Frontal cortex (tissue), 4 donors: ENCODE results near the gene MS4A1. TPM values are rescaled to one million over a fixed set of nuclear protein-coding genes. Genes with fewer than 3 reads are reported as not detected.
"Not testable (repeated sequence)": the region's sequence is repeated elsewhere in the genome, so short reads cannot be mapped to it uniquely, and the experiment has no call there.

ENCODE experiments used
- DNase-seq, 2 donors: peaks; one replicate each; pipeline ENCODE4 v3.0.0; 2012; ENCODE audit warnings: low spot score in 2 of 2
- FAIRE-seq: peaks from 2 replicates; lab custom pipeline; 2012; peaks lifted over from hg19 to GRCh38; lab: Jason Lieb, UNC
- total RNA-seq: library from RNA; depleted of rRNA; stranded (reverse); fragments of >200 nt; gene quantifications from one replicate; pipeline ENCODE4 v1.2.3, GENCODE V29; 2014
- donor health status: control.
- donor health status: control.
- donor health status: control.

MS4A1 gene
- total RNA-seq, 1 donor from 2014 or later, result under 0.01 TPM

- FAIRE-seq, result no peak
Measured at GRCh38 chr11:60500276-60500910, 44.7 kb downstream of the MS4A1 start.

DNA sequence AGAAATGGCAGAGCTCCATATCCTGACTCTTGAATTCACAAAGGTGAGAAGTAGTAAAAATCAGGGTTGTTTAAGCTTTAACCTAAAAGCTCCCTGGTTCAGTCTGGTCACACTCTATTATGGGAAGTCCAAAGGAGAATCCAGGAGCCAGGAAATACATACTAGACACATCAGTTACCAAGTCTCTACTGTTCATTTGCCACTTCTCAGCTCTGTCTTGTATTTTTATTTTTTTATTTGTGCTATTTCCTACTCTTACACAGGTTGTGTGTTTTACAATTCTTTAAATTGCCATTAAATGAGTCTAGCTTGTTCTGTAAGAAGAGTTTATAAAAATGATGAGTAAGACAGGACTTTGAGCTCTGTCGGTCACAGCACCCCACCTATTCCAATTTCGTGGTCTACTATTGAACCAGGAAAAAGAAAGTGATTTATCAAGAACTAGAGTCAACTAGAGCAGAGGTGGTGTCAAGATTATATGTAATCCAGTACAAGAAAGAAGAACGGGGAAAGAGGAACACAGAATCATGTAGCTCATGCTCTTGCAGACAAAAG, 46.7 kb downstream of the MS4A1 start:
- DNase-seq (no peak), FAIRE-seq (no peak)

More at GRCh38 chr11:60500276-60500910, 44.7 kb downstream of the MS4A1 start:
- DNase-seq, result no peak

DNA sequence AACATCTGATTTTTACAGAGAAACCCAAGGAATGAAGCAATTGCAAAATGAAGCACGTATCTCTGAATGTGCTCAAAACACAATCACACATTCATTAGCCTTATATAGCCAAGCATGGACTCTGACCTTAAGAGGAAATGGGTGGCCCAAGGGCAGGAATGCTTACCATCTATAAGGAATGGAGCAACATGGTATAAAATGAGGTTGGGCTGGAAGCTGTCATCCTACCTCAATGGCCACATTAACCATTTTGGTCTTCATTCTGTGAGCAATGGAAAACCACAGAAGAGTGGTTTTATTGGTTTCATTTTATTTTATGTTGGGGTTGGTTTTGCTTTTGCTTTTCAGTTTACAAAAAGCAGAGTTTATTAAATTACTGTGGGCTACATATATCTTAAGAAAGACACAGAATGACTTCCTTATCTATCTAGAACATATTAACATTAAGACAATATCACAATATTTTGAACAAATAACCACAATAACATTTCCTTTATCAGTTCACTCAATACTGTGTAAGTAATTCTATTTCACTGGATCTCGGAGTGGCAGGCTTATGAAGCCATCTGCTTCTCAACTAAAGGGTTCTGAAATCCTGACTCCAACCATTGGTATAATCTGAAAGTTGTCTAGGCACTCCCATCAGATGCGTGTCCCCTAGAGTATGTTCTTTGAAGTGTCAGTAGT, 48.7 kb downstream of the MS4A1 start:
- no peak for DNase-seq
- FAIRE-seq, result no peak

DNA sequence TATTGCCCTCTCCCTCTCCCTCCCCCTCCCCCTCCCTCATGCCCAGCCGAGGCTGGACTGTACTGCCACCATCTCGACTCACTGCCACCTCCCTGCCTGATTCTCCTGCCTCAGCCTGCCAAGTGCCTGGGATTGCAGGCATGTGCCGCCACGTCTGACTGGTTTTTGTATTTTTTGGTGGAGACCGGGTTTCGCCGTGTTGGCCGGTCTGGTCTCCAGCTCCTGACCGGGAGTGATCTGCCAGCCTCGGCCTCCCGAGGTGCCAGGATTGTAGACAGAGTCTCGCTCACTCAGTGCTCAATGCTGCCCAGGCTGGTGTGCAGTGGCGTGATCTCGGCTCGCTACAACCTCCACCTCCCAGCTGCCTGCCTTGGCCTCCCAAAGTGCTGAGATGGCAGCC, 54.0 kb downstream of the MS4A1 start:
- FAIRE-seq, DNase-seq: not testable (repeated sequence)

- DNase-seq, FAIRE-seq: not testable (repeated sequence)
Measured at GRCh38 chr11:60510209-60510608, 54.6 kb downstream of the MS4A1 start.

DNA sequence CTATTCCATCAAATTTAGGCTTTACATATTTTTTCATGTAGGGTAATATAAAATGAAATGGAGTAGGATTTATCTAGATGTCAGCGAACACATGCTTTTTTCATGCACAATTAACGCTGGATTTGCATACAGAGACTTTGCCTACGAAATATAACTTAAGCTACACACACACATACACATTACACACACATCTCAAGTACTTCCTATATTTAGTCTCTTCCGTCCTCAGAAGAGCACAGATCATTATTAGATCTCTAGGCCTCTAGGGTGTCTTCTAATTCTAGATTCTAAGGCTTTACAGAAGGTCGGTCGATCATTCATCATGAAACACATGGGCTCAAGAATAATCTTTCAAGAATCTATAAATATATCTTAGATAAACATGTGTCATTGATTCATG, 55.7 kb downstream of the MS4A1 start:
- DNase-seq, result no peak
- FAIRE-seq, result no peak

DNA sequence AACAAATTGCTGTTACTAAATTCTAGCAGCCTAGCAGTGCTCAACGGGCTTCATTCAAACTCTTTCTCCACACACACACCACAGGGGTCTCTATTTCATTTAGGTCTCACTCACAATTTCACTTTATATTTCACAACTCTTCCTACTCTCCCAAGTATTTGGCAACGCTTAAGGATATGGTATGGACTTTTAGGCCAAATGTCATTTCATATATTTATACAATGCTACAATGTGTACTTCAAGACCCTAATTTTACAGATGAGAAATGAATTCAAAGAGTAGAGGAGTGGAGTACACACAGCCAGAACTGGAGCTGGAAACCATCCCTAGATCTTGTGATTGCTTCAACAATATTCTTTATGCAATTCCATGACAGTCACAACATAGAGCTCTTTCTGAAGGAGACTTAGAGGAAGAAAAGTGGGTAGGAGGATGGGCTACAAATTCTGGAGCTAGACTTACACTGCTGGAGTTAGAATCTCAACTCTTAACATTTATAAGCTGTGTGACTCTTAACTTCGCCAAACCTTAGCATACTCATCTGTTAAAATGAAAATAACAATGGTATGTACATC, 57.1 kb downstream of the MS4A1 start:
- DNase-seq (no peak), FAIRE-seq (no peak)

DNA sequence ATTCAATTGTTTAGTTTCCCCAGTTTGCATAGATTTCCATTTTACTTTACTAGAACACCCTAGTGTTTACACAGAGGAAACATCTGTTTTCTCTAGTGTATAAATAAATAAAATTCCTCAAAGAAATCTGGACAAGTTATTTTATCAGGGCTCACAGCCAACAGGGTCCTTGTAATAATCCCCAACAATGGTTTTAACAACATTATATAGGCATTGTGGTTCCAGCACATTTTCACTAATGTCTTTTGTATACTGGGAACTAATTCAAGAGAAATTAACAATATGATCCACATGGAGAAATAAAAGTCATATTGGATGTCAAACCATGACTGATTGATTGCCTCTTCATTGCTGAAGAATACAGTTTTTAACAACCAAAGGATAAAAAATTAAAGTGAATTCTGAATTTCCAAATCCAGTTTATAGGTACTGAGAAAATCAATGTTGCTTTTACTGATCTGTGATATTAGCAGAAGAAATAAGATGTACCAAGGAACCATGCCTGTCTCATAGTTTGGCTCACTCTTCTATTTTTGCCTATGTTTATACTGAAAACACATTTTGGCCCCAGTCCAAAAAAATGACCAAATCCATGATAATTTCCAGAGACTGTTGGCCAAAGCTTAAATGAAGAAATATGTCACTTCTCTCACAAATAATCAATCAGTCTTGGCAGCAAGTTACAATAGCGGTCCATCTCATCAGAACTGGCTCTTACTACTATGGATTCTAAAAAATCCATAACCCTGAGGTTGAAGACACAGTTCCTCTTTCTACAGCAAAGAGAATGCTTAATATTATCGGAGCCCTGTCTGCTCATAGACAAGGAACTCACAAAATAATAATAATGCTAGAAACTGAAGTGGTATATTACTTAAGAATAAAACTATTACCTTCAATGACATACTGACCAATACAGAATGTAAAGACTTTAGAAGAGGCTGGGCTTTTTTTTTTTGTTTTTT, 58.1 kb downstream of the MS4A1 start:
- DNase-seq (no peak), FAIRE-seq (no peak)

DNA sequence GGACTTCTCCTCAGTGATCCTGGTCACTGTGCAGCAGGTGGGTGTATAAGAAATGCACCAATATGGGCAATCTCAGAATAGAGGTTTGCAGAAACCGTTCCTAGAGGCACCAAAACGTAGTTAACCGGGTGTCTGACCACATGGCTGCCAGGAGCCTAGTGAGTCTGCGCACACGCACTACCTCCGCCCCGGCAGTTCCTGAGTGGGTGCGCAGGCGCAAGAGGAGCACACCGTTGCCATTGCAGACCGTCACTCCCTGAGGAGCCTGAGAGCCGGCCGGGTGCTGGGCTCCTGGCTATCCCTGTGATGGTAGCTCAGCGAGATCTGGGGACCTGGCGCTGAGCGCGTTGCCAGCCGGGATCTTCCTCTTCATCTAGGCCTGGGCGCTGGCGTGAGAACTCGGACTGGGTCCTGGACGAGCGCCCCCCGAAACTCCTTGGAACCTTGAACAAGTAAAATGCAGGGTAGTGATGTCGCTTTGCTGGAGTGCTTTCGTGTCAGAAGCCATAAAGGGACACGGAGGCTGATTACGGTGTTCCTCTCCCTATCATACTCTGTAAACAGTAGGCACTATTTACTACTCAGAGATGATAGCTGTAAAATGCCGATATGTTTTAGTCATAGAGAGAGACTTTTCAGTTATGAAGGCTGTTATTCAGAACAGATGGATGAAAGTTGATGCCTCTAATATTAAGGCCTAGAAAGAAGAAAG, 59.7 kb downstream of the MS4A1 start, which contains the start of gene MS4A13:
Gene MS4A13, plus strand, starts transcription at position 249 of the 712 bp plus-strand sequence. CDS start 2,692 bp downstream, outside the sequence.
- FAIRE-seq, result no peak
- no peak for DNase-seq

Other genes with a start within 250 kb of the MS4A1 start
- not detected for gene MS4A4E, start 212.7 kb upstream of the MS4A1 start, total RNA-seq
- 2.0 TPM for gene MS4A4A, start 175.2 kb upstream of the MS4A1 start, total RNA-seq
- gene MS4A6E, start 128.6 kb upstream of the MS4A1 start, total RNA-seq, result not detected
- gene MS4A7, start 77.3 kb upstream of the MS4A1 start, total RNA-seq, result 1.2 TPM
- gene MS4A14, start 59.4 kb upstream of the MS4A1 start, total RNA-seq, result not detected
- not detected for gene MS4A5, start 26.3 kb upstream of the MS4A1 start, total RNA-seq
- gene MS4A12, start 36.9 kb downstream of the MS4A1 start, total RNA-seq, result not detected
- gene MS4A13, start 59.5 kb downstream of the MS4A1 start, total RNA-seq, result not detected
- gene MS4A8, start 243.8 kb downstream of the MS4A1 start, total RNA-seq, result 0.41 TPM